H9 (cell line): ENCODE data around the gene CFAP161. TPM values are rescaled to one million over a fixed set of nuclear protein-coding genes. Genes with fewer than 3 reads are reported as not detected.

Source experiments
- DNase-seq: peaks from one replicate; pipeline ENCODE4 v3.0.0-alpha.2; 2017
- H2AFZ ChIP-seq: one replicate; pipeline ENCODE4 v1.6.1; 2013; ENCODE audit warnings: mild to moderate bottlenecking, low read length, control low read depth, moderate library complexity
- H2AK5ac ChIP-seq: 2 replicates; pipeline ENCODE4 v1.6.1; 2013; ENCODE audit warnings: low read length, control low read depth, mixed read lengths; ENCODE audit not compliant: insufficient read length
- H2BK120ac ChIP-seq: one replicate; pipeline ENCODE4 v1.6.1; 2013; ENCODE audit warnings: low read depth, mild to moderate bottlenecking, low read length, control low read depth, inconsistent platforms; ENCODE audit not compliant: poor library complexity, severe bottlenecking
- H2BK12ac ChIP-seq: 2 replicates; pipeline ENCODE4 v1.6.1; 2013; ENCODE audit warnings: low read length, control low read depth, mixed read lengths, low read depth; ENCODE audit not compliant: insufficient read length
- H2BK15ac ChIP-seq: 2 replicates; pipeline ENCODE4 v1.6.1; 2013; ENCODE audit warnings: low read depth, low read length, control low read depth
- H2BK20ac ChIP-seq: one replicate; pipeline ENCODE4 v1.6.1; 2013; ENCODE audit warnings: low read depth, mild to moderate bottlenecking, low read length, control low read depth, inconsistent platforms; ENCODE audit not compliant: poor library complexity, severe bottlenecking
- H2BK5ac ChIP-seq: 2 replicates; pipeline ENCODE4 v1.6.1; 2013; ENCODE audit warnings: low read length, control low read depth, mixed read lengths; ENCODE audit not compliant: insufficient read length
- H3K14ac ChIP-seq: 2 replicates; pipeline ENCODE4 v1.6.1; 2013; ENCODE audit warnings: low read length, control low read depth; ENCODE audit not compliant: insufficient read depth
- H3K18ac ChIP-seq: 2 replicates; pipeline ENCODE4 v1.6.1; 2013; ENCODE audit warnings: low read depth, mild to moderate bottlenecking, mixed read lengths, low read length, control low read depth; ENCODE audit not compliant: insufficient read length
- H3K23ac ChIP-seq: 2 replicates; pipeline ENCODE4 v1.6.1; 2013; ENCODE audit warnings: low read length, control low read depth, mixed read lengths, low read depth; ENCODE audit not compliant: insufficient read length
- H3K23me2 ChIP-seq: 2 replicates; pipeline ENCODE4 v1.6.1; 2013; ENCODE audit warnings: low read depth, mild to moderate bottlenecking, mixed read lengths, low read length, control low read depth; ENCODE audit not compliant: insufficient read length, poor library complexity, severe bottlenecking
- H3K27ac ChIP-seq: 2 replicates; pipeline ENCODE4 v1.5.1; 2013; ENCODE audit warnings: low read length, control low read depth, mixed read lengths, low read depth; ENCODE audit not compliant: insufficient read length
- H3K27me3 ChIP-seq: 2 replicates; pipeline ENCODE4 v1.6.1; 2013; ENCODE audit warnings: low read length, control low read depth, inconsistent platforms; ENCODE audit not compliant: insufficient read depth
- H3K4ac ChIP-seq: 2 replicates; pipeline ENCODE4 v1.6.1; 2013; ENCODE audit warnings: low read depth, mild to moderate bottlenecking, control low read depth, inconsistent platforms, low read length, moderate library complexity
- H3K4me1 ChIP-seq: 2 replicates; pipeline ENCODE4 v1.6.1; 2013; ENCODE audit warnings: low read length, control low read depth, inconsistent platforms; ENCODE audit not compliant: insufficient read depth
- H3K4me2 ChIP-seq: 2 replicates; pipeline ENCODE4 v1.6.1; 2013; ENCODE audit warnings: low read length, control low read depth, mixed read lengths; ENCODE audit not compliant: insufficient read length, insufficient read depth
- H3K56ac ChIP-seq: 2 replicates; pipeline ENCODE4 v1.6.1; 2013; ENCODE audit warnings: low read depth, mild to moderate bottlenecking, mixed read lengths, low read length, control low read depth; ENCODE audit not compliant: insufficient read length
- H3K79me1 ChIP-seq: 2 replicates; pipeline ENCODE4 v1.6.1; 2013; ENCODE audit warnings: low read depth, mild to moderate bottlenecking, moderate library complexity, low read length, control low read depth, inconsistent platforms; ENCODE audit not compliant: insufficient read depth, poor library complexity, severe bottlenecking
- H3K79me2 ChIP-seq: 2 replicates; pipeline ENCODE4 v1.6.1; 2013; ENCODE audit warnings: low read length, control low read depth, inconsistent platforms; ENCODE audit not compliant: insufficient read depth
- H3K9ac ChIP-seq: 2 replicates; pipeline ENCODE4 v1.6.1; 2013; ENCODE audit warnings: low read length, control low read depth, mixed read lengths; ENCODE audit not compliant: insufficient read length; ENCODE audit errors: extremely low read depth
- H3K9me3 ChIP-seq: one replicate; pipeline ENCODE4 v1.6.1; 2013; ENCODE audit warnings: low read depth, low read length, inconsistent platforms; ENCODE audit not compliant: control insufficient read depth
- H3T11ph ChIP-seq: one replicate; pipeline ENCODE4 v1.6.1; 2013; ENCODE audit warnings: mild to moderate bottlenecking, low read length, control low read depth, inconsistent platforms
- H4K20me1 ChIP-seq: one replicate; pipeline ENCODE4 v1.6.1; 2013; ENCODE audit not compliant: control insufficient read depth, insufficient read length, insufficient read depth
- H4K5ac ChIP-seq: 2 replicates; pipeline ENCODE4 v1.6.1; 2013; ENCODE audit warnings: low read depth, mild to moderate bottlenecking, mixed read lengths, low read length, control low read depth; ENCODE audit not compliant: insufficient read length
- H4K8ac ChIP-seq: replicated peaks from 2 replicates; pipeline ENCODE4 v1.6.1; 2013; ENCODE audit warnings: low read length, control low read depth, mixed read lengths, low read depth; ENCODE audit not compliant: insufficient read length
- H4K91ac ChIP-seq: 2 replicates; pipeline ENCODE4 v1.6.1; 2013; ENCODE audit warnings: low read depth, mild to moderate bottlenecking, moderate library complexity, mixed read lengths, low read length, control low read depth; ENCODE audit not compliant: insufficient read length
- H3K27ac Mint-ChIP-seq, 3 experiments: 2 replicates in 2 of 3; 3 replicates in 1 of 3; pipeline ENCODE4 v1.8.0; 2020 to 2021; ENCODE audit warnings: mixed read lengths in 3 of 3, mild to moderate bottlenecking in 1 of 3, moderate library complexity in 1 of 3
- H3K27me3 Mint-ChIP-seq: 2 replicates; pipeline ENCODE4 v1.8.0; 2021; ENCODE audit warnings: low read depth, mild to moderate bottlenecking, moderate library complexity, mixed read lengths
- H3K36me3 Mint-ChIP-seq, 3 experiments: 2 replicates in 2 of 3; 3 replicates in 1 of 3; pipeline ENCODE4 v1.8.0; 2020 to 2021; ENCODE audit warnings: low read depth in 3 of 3, mixed read lengths in 3 of 3; ENCODE audit not compliant: insufficient read depth in 1 of 3
- H3K4me1 Mint-ChIP-seq, 2 experiments: 2 replicates each; pipeline ENCODE4 v1.8.0; 2020; ENCODE audit warnings: mixed read lengths in 2 of 2
- H3K4me3 Mint-ChIP-seq, 2 experiments: 2 replicates in 1 of 2; 3 replicates in 1 of 2; pipeline ENCODE4 v1.8.0; 2020 to 2021; ENCODE audit warnings: mild to moderate bottlenecking in 2 of 2, mixed read lengths in 2 of 2, moderate library complexity in 1 of 2
- H3K9me3 Mint-ChIP-seq, 2 experiments: 2 replicates in 1 of 2; 3 replicates in 1 of 2; pipeline ENCODE4 v1.8.0; 2020; ENCODE audit warnings: mild to moderate bottlenecking in 2 of 2, mixed read lengths in 2 of 2, moderate library complexity in 1 of 2
- WGBS: extraction: QIAGEN DNeasy Blood & Tissue Kit; methylation state at CpG from one replicate; pipeline ENCODE4 v1.1.7; 2013; ENCODE audit warnings: missing lambda C conversion rate, low lambda C conversion rate, mixed read lengths; ENCODE audit not compliant: insufficient read length; ENCODE audit errors: extremely low coverage; 5-methylcytosine and 5-hydroxymethylcytosine counted together
- total RNA-seq: library from RNA; stranded (reverse); gene quantifications from 2 replicates; pipeline ENCODE4 v1.2.1, GENCODE V29; 2021
- TF ChIP-seq, protein P1 (sequence below): fragments of 200-600 bp; sonication (generic); conservative IDR thresholded peaks from 3 replicates; pipeline ENCODE4 v1.8.0; 2021; ENCODE audit warnings: antibody characterized with exemption, mild to moderate bottlenecking

CFAP161 gene
- total RNA-seq, 1 experiment from 2014 or later, result 0.24 TPM

DNA sequence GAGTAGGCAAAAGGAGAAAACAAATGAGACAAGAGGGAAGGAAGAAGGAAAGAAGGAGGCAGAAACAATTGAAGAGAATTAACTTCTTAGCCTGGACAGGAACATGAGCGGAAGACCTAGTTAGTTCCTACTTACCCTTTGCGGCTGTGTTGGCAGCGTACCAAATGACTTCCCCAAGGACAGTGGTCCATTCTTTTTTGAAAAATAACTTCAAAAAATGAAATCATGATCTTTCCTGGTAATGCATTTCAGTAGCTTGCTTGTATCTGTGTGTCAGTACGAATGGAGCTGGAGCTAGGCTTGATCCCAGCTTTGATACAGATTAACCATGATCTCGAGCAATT is 41.5 kb upstream of the CFAP161 start:
- H3T11ph ChIP-seq, result no peak overlapping the region

More for the DNA sequence above, 41.5 kb upstream of the CFAP161 start:
- Mint-ChIP-seq H3K27me3 (peaks cover 3% of the 10 kb centered on the region; the same call in 1 of the 2 replicates), H3K4me3 (no peak overlapping the region), H3K4me1 (peaks cover 0 to 3% of the 10 kb centered on the region in 2 experiments; a peak in 2 of 4 replicates), H3K9me3 (no peaks in the 10 kb centered on the region), H3K27ac (no peak overlapping the region), H3K36me3 (no peaks in the 10 kb centered on the region)
- Histone ChIP-seq H3K79me2 (no peaks in the 10 kb centered on the region), H2AK5ac (no peak overlapping the region), H2BK15ac (no peak overlapping the region), H4K5ac (no peak overlapping the region), H3K18ac (no peak overlapping the region), H2BK5ac (no peak overlapping the region), H3K4me2 (no peak overlapping the region), H2AFZ (no peak overlapping the region), H4K91ac (no peak overlapping the region), H4K8ac (no peak overlapping the region), H3K9me3 (no peaks in the 10 kb centered on the region), H4K20me1 (no peaks in the 10 kb centered on the region), H2BK20ac (no peak overlapping the region), H3K27ac (no peak overlapping the region), H3K14ac (no peak overlapping the region), H3K79me1 (no peaks in the 10 kb centered on the region), H2BK12ac (no peak overlapping the region), H3K23ac (no peak overlapping the region), H3K4ac (no peak overlapping the region), H3K9ac (no peak overlapping the region), H3K27me3 (no peaks in the 10 kb centered on the region), H3K23me2 (no peaks in the 10 kb centered on the region), H3K4me1 (no peaks in the 10 kb centered on the region; the same call in 1 of the 2 replicates), H3K56ac (no peak overlapping the region), H2BK120ac (no peak overlapping the region)
- TF ChIP-seq, protein P1, sequence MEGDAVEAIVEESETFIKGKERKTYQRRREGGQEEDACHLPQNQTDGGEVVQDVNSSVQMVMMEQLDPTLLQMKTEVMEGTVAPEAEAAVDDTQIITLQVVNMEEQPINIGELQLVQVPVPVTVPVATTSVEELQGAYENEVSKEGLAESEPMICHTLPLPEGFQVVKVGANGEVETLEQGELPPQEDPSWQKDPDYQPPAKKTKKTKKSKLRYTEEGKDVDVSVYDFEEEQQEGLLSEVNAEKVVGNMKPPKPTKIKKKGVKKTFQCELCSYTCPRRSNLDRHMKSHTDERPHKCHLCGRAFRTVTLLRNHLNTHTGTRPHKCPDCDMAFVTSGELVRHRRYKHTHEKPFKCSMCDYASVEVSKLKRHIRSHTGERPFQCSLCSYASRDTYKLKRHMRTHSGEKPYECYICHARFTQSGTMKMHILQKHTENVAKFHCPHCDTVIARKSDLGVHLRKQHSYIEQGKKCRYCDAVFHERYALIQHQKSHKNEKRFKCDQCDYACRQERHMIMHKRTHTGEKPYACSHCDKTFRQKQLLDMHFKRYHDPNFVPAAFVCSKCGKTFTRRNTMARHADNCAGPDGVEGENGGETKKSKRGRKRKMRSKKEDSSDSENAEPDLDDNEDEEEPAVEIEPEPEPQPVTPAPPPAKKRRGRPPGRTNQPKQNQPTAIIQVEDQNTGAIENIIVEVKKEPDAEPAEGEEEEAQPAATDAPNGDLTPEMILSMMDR, result no peak
- no CpG with 5 or more reads among the region's 5 CpGs for WGBS
- no peak for DNase-seq
